ENCODE measurements around the gene PARN. TPM values are rescaled to one million over a fixed set of nuclear protein-coding genes. Genes with fewer than 3 reads are reported as not detected.
"Not testable (repeated sequence)": the region's sequence is repeated elsewhere in the genome, so short reads cannot be mapped to it uniquely, and the experiment has no call there.

Gene PARN
- total RNA-seq, 1 donor from 2014 or later = 25.2 TPM

DNA sequence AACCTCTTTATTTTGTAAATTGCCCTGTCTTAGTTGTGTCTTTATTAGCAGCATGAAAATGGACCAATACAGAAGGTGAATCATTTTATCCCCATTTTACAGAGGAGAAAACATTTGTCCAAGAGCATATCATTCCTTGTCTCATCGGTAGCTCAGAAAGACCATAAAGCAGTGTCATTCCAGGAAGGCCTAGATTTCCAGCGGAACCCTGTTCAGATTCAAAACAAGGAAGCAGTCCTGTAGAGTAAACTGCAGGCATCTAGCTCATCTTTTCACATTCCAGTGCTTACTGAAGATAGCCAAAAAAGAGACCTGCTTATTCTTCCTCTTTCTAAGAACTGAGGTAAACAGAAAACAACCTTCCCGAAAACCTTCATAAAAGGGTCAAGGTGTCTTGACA is 54.0 kb downstream of the PARN start:
- Mint-ChIP-seq H3K4me3 (ENCODE audit: unreplicated experiment) (peak overlapping the region; percentile 22), H3K36me3 (ENCODE audit: low read depth, unreplicated experiment) (peaks cover 47% of the 10 kb centered on the region), H3K9me3 (ENCODE audit: unreplicated experiment) (no peaks in the 10 kb centered on the region), H3K27ac (ENCODE audit: unreplicated experiment) (no peak overlapping the region), H3K27me3 (ENCODE audit: unreplicated experiment) (peaks cover 2% of the 10 kb centered on the region), H3K4me1 (ENCODE audit: unreplicated experiment) (no peaks in the 10 kb centered on the region)
- no peak for DNase-seq (ENCODE audit: low spot score)
- TF ChIP-seq, protein P1, sequence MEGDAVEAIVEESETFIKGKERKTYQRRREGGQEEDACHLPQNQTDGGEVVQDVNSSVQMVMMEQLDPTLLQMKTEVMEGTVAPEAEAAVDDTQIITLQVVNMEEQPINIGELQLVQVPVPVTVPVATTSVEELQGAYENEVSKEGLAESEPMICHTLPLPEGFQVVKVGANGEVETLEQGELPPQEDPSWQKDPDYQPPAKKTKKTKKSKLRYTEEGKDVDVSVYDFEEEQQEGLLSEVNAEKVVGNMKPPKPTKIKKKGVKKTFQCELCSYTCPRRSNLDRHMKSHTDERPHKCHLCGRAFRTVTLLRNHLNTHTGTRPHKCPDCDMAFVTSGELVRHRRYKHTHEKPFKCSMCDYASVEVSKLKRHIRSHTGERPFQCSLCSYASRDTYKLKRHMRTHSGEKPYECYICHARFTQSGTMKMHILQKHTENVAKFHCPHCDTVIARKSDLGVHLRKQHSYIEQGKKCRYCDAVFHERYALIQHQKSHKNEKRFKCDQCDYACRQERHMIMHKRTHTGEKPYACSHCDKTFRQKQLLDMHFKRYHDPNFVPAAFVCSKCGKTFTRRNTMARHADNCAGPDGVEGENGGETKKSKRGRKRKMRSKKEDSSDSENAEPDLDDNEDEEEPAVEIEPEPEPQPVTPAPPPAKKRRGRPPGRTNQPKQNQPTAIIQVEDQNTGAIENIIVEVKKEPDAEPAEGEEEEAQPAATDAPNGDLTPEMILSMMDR (IDR thresholded peaks at IDR 0.05; ENCODE audit: unreplicated experiment) = no peak

DNA sequence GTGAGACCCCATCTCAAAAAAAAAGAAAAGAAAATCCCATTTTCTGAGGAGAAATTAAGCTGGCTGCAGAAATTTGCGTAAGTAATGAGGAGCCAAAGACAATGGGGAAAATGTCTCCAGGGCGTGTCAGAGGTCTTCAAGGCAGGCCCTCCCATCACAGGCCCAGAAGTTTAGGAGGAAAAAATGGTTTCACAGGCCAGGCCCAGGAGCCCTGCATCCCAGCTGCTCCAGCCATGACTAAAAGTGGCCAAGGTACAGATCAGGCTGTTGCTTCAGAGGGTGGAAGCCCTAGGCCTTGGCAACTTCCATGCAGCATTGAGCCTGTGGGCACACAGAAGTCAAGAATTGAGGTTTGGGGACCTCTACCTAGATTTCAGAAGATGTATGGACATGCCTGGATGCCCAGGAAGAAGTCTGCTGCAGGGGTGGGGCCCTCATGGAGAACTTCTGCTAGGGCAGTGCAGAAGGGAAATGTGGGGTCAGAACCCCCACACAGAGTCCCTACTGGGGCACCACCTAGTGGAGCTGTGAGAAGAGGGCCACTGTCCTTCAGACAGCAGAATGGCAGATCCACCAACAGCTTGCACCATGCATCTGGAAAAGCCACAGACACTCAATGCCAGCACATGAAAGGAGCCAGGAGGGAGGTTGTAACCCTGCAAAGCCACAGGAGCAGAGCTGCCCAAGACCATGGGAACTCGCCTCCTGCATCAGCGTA is 55.2 kb downstream of the PARN start:
- H3K36me3 Mint-ChIP-seq (ENCODE audit: low read depth, unreplicated experiment) = peaks cover 39% of the 10 kb centered on the region
- not testable (repeated sequence) for H3K27me3 Mint-ChIP-seq (ENCODE audit: unreplicated experiment); H3K4me1 Mint-ChIP-seq (ENCODE audit: unreplicated experiment); H3K9me3 Mint-ChIP-seq (ENCODE audit: unreplicated experiment); DNase-seq (ENCODE audit: low spot score); H3K27ac Mint-ChIP-seq (ENCODE audit: unreplicated experiment)
- peak overlapping the region; percentile 26 for H3K4me3 Mint-ChIP-seq (ENCODE audit: unreplicated experiment)

DNA sequence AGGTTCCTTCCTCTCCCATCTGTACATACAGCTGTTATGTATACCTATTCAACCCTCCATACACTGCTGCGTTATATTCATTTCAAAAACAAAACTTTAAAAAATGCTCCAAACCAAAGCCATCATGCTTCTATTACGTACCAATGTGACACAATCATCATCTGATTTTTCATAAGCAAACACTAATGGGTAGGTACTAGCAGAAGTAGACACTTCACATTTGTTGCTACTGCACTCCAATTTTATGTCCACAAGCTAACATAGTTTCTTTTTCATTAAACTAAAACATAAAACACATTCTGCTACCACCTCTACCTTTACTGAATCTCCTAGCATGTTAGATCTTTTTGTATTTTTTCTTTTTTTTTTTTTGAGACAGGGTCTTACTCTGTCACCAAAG is 57.5 kb downstream of the PARN start:
- no peaks in the 10 kb centered on the region for H3K9me3 Mint-ChIP-seq (ENCODE audit: unreplicated experiment)
- no peak overlapping the region for H3K4me3 Mint-ChIP-seq (ENCODE audit: unreplicated experiment)
- no peak overlapping the region for H3K27ac Mint-ChIP-seq (ENCODE audit: unreplicated experiment)
- TF ChIP-seq, protein P1 (IDR thresholded peaks at IDR 0.05; ENCODE audit: unreplicated experiment) = no peak
- H3K27me3 Mint-ChIP-seq (ENCODE audit: unreplicated experiment) = no peaks in the 10 kb centered on the region
- H3K4me1 Mint-ChIP-seq (ENCODE audit: unreplicated experiment) = no peaks in the 10 kb centered on the region
- H3K36me3 Mint-ChIP-seq (ENCODE audit: low read depth, unreplicated experiment) = peaks cover 39% of the 10 kb centered on the region
- DNase-seq (ENCODE audit: low spot score) = no peak

DNA sequence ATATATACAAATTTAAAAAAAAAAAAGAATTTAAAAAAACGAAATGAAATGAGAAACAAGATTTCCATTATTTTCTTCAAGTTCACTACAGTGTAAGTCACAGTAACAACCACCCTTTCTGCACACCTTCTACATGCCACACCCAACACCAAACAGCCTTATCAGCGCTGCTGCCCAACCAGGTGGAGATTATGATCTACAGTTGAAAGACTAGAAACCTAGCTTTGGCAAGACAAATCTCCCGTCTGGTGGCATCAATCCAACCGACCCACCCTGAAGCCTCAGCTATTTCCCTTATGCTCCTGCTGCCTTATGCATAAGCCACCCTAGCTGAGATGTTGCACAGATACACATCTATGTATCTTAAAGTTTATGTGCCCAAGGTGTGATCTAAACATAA is 60.8 kb downstream of the PARN start:
- H3K27me3 Mint-ChIP-seq (ENCODE audit: unreplicated experiment) = no peaks in the 10 kb centered on the region
- H3K27ac Mint-ChIP-seq (ENCODE audit: unreplicated experiment) = no peak overlapping the region
- no peak overlapping the region for H3K4me3 Mint-ChIP-seq (ENCODE audit: unreplicated experiment)
- peaks cover 3% of the 10 kb centered on the region for H3K4me1 Mint-ChIP-seq (ENCODE audit: unreplicated experiment)
- TF ChIP-seq, protein P1 (IDR thresholded peaks at IDR 0.05; ENCODE audit: unreplicated experiment) = no peak
- no peak for DNase-seq (ENCODE audit: low spot score)
- H3K9me3 Mint-ChIP-seq (ENCODE audit: unreplicated experiment) = no peaks in the 10 kb centered on the region
- H3K36me3 Mint-ChIP-seq (ENCODE audit: low read depth, unreplicated experiment) = peaks cover 8% of the 10 kb centered on the region

DNA sequence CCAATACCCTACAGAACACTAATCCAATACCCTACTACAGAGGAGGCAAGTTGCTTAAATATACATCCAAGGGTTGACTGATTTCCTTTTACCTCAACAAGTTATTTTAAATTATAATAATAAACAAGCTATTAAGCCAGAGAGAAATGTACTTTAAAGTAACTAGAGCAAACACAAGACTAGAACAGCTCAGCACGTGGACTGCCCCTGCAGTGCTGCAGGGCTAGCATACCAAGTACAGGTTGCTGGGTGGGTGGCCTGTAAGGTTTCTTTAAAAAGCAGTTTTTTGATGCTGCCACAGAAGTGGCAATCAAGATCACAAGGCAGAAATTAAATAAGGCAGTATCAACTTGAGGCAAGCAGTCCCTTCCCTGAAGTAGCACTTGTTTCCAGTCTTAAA is 63.5 kb downstream of the PARN start:
- DNase-seq (ENCODE audit: low spot score) = no peak
- H3K4me1 Mint-ChIP-seq (ENCODE audit: unreplicated experiment) = peaks cover 3% of the 10 kb centered on the region
- no peaks in the 10 kb centered on the region for H3K27me3 Mint-ChIP-seq (ENCODE audit: unreplicated experiment)
- no peak overlapping the region for H3K4me3 Mint-ChIP-seq (ENCODE audit: unreplicated experiment)
- no peaks in the 10 kb centered on the region for H3K36me3 Mint-ChIP-seq (ENCODE audit: low read depth, unreplicated experiment)
- H3K27ac Mint-ChIP-seq (ENCODE audit: unreplicated experiment) = no peak overlapping the region
- H3K9me3 Mint-ChIP-seq (ENCODE audit: unreplicated experiment) = no peaks in the 10 kb centered on the region
- TF ChIP-seq, protein P1 (IDR thresholded peaks at IDR 0.05; ENCODE audit: unreplicated experiment) = no peak

All from endothelial cell (in vitro differentiated cells).